DOHH2 (cell line): ENCODE results near the gene HELLS.

Source experiments
- H3F3A ChIP-seq: fragments of 200-600 bp; sonication (generic), shearing (Covaris generic); 2 replicates; pipeline ENCODE4 v1.6.0; 2016; ENCODE audit warnings: antibody characterized with exemption, mild to moderate bottlenecking; ENCODE audit not compliant: control insufficient read depth, insufficient read depth
- H3K27ac ChIP-seq: fragments of 200-600 bp; sonication (generic); 2 replicates; pipeline ENCODE4 v1.5.1; 2014; ENCODE audit warnings: low read depth, mild to moderate bottlenecking, low read length, moderate library complexity
- H3K27me3 ChIP-seq: fragments of 200-600 bp; sonication (generic); 2 replicates; pipeline ENCODE4 v1.6.1; 2014; ENCODE audit warnings: mild to moderate bottlenecking, low read length, mixed read lengths; ENCODE audit not compliant: control insufficient read depth
- H3K36me3 ChIP-seq: fragments of 200-600 bp; sonication (generic); 2 replicates; pipeline ENCODE4 v1.6.1; 2014; ENCODE audit warnings: mild to moderate bottlenecking, low read length, moderate library complexity, mixed read lengths; ENCODE audit not compliant: control insufficient read depth
- H3K4me1 ChIP-seq: fragments of 200-600 bp; sonication (generic); 2 replicates; pipeline ENCODE4 v1.6.1; 2014; ENCODE audit warnings: mild to moderate bottlenecking, low read length, mixed read lengths; ENCODE audit not compliant: control insufficient read depth
- H3K4me2 ChIP-seq: fragments of 200-600 bp; sonication (generic); 2 replicates; pipeline ENCODE4 v1.6.0; 2014; ENCODE audit warnings: mild to moderate bottlenecking, low read length, moderate library complexity
- H3K4me3 ChIP-seq: fragments of 200-600 bp; sonication (generic); 2 replicates; pipeline ENCODE4 v1.5.1; 2014; ENCODE audit warnings: mild to moderate bottlenecking, low read length, mixed read lengths
- H3K79me2 ChIP-seq: fragments of 200-600 bp; sonication (generic); 2 replicates; pipeline ENCODE4 v1.6.1; 2014; ENCODE audit warnings: mild to moderate bottlenecking, low read length, mixed read lengths; ENCODE audit not compliant: control insufficient read depth
- H3K9me2 ChIP-seq: fragments of 200-600 bp; sonication (generic); replicated peaks from 2 replicates; pipeline ENCODE4 v1.6.1; 2014; ENCODE audit warnings: mild to moderate bottlenecking, low read length, mixed read lengths; ENCODE audit not compliant: control insufficient read depth
- H3K9me3 ChIP-seq: fragments of 200-600 bp; sonication (generic); 2 replicates; pipeline ENCODE4 v1.6.1; 2014; ENCODE audit warnings: antibody characterized with exemption, low read length, mixed read lengths; ENCODE audit not compliant: control insufficient read depth, insufficient read depth
- H4K20me1 ChIP-seq: fragments of 200-600 bp; sonication (generic); 2 replicates; pipeline ENCODE4 v1.6.0; 2014; ENCODE audit warnings: low read depth, mild to moderate bottlenecking, antibody characterized with exemption, low read length, moderate library complexity; ENCODE audit not compliant: control insufficient read depth, insufficient read depth
- EZH2phosphoT487 ChIP-seq: fragments of 200-600 bp; sonication (generic); IDR thresholded peaks from 2 replicates; pipeline ENCODE4 v1.6.1; 2017; ENCODE audit warnings: borderline replicate concordance, mild to moderate bottlenecking, antibody characterized with exemption, low read length, moderate library complexity, mixed read lengths
- TF ChIP-seq, protein P1 (sequence below): fragments of 200-600 bp; sonication (generic); IDR thresholded peaks from one replicate; pipeline ENCODE4 v1.5.1; 2014; ENCODE audit warnings: antibody characterized with exemption, mild to moderate bottlenecking, low read depth, low read length; ENCODE audit not compliant: poor library complexity, severe bottlenecking

The HELLS gene

DNA sequence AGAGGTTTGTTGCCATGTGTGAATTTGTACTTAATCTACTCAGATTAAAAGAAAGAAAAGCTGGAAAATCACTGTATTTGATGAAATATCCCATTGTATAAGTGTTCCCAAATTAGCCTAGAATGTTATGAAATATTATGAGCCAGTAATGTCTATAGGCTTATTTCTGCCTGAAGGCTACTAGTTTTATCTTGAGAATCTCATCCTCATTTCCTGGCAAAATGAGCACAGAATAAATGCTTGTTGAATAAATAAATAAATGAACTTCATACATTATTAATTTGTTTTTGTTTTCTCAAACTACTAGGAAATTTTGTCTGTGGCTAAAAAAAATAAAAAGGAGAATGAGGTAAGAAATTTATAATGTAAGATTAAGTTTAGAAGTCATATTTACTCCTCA, 25.5 kb downstream of the HELLS start:
- H3K4me2 ChIP-seq: no peak overlapping the region
- peaks cover 9% of the 10 kb centered on the region for H3F3A ChIP-seq
- H3K27ac ChIP-seq: no peak overlapping the region
- TF ChIP-seq, protein P1, sequence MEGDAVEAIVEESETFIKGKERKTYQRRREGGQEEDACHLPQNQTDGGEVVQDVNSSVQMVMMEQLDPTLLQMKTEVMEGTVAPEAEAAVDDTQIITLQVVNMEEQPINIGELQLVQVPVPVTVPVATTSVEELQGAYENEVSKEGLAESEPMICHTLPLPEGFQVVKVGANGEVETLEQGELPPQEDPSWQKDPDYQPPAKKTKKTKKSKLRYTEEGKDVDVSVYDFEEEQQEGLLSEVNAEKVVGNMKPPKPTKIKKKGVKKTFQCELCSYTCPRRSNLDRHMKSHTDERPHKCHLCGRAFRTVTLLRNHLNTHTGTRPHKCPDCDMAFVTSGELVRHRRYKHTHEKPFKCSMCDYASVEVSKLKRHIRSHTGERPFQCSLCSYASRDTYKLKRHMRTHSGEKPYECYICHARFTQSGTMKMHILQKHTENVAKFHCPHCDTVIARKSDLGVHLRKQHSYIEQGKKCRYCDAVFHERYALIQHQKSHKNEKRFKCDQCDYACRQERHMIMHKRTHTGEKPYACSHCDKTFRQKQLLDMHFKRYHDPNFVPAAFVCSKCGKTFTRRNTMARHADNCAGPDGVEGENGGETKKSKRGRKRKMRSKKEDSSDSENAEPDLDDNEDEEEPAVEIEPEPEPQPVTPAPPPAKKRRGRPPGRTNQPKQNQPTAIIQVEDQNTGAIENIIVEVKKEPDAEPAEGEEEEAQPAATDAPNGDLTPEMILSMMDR: no peak
- no peak for TF ChIP-seq EZH2phosphoT487
- no peaks in the 10 kb centered on the region for H3K27me3 ChIP-seq
- H3K36me3 ChIP-seq: peaks cover 96% of the 10 kb centered on the region
- no peaks in the 10 kb centered on the region for H3K9me2 ChIP-seq
- H3K4me3 ChIP-seq: no peak overlapping the region
- H3K9me3 ChIP-seq: no peaks in the 10 kb centered on the region
- peaks cover 43% of the 10 kb centered on the region for H3K79me2 ChIP-seq
- no peaks in the 10 kb centered on the region for H4K20me1 ChIP-seq
- H3K4me1 ChIP-seq: no peaks in the 10 kb centered on the region

GRCh38 chr10:94571528-94571927, 25.9 kb downstream of the HELLS start:
- H3K27ac ChIP-seq: no peak overlapping the region
- H3F3A ChIP-seq: peaks cover 9% of the 10 kb centered on the region
- H3K9me2 ChIP-seq: no peaks in the 10 kb centered on the region
- H3K27me3 ChIP-seq: no peaks in the 10 kb centered on the region
- no peaks in the 10 kb centered on the region for H4K20me1 ChIP-seq
- no peak for TF ChIP-seq EZH2phosphoT487
- TF ChIP-seq, protein P1: no peak
- H3K79me2 ChIP-seq: peaks cover 44% of the 10 kb centered on the region
- no peak overlapping the region for H3K4me2 ChIP-seq
- no peaks in the 10 kb centered on the region for H3K4me1 ChIP-seq
- peaks cover 95% of the 10 kb centered on the region for H3K36me3 ChIP-seq
- no peaks in the 10 kb centered on the region for H3K9me3 ChIP-seq
- H3K4me3 ChIP-seq: no peak overlapping the region

GRCh38 chr10:94578790-94579189, 33.2 kb downstream of the HELLS start:
- no peaks in the 10 kb centered on the region for H3K9me2 ChIP-seq
- no peak overlapping the region for H3K4me2 ChIP-seq
- peaks cover 83% of the 10 kb centered on the region for H3K36me3 ChIP-seq
- peaks cover 34% of the 10 kb centered on the region for H3F3A ChIP-seq
- H4K20me1 ChIP-seq: peaks cover 12% of the 10 kb centered on the region; the same call in 1 of the 2 replicates
- peaks cover 32% of the 10 kb centered on the region for H3K79me2 ChIP-seq
- peaks cover 5% of the 10 kb centered on the region for H3K4me1 ChIP-seq
- H3K27me3 ChIP-seq: no peaks in the 10 kb centered on the region
- no peaks in the 10 kb centered on the region for H3K9me3 ChIP-seq
- no peak for TF ChIP-seq EZH2phosphoT487
- TF ChIP-seq, protein P1: no peak
- H3K27ac ChIP-seq: no peak overlapping the region
- H3K4me3 ChIP-seq: no peak overlapping the region
